ENCODE measurements around the gene PNMA8A. TPM values are rescaled to one million over a fixed set of nuclear protein-coding genes. Genes with fewer than 3 reads are reported as not detected.

Gene PNMA8A
- total and polyA plus RNA-seq, 7 donors, result 1.5 to 8.4 (median 5.3) TPM; not detected in 2

DNA sequence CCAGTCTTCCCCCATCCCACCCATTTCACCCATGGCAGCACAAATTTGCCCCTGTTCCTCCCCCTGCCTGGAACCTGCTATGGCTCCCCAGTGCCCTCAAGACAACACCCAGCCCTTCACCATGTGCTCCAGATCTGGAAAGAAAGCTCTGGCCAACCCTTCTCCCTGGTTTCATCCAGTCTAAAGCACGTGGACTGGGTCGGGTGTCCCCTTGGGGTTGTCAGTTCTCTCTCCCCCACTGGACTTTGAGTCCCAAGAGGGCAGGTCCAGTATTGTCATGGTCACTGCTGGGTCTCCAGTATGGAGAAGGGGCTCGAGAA, 43.9 kb upstream of the PNMA8A start:
- H3K36me3 ChIP-seq, result no peaks in the 10 kb centered on the region
- H3K27ac ChIP-seq, result no peak overlapping the region
- peaks cover 0 to 7% (median 2%) of the 10 kb centered on the region in 4 donors for H3K4me1 ChIP-seq
- WGBS, 2 donors, result 53 to 72% methylated on average over 3 of the region's 3 CpGs
- peaks cover 0 to 19% (median 0%) of the 10 kb centered on the region in 3 donors for H3K27me3 ChIP-seq
- intact Hi-C loops (cut with DNase I), result loop anchor here (10.0 kb wide), 1 partner anchor 230 kb away; no protein-coding TSS in a partner anchor
- no peak for TF ChIP-seq POLR2AphosphoS5 (IDR thresholded peaks at IDR 0.05)
- no peak for TF ChIP-seq POLR2A (IDR thresholded peaks at IDR 0.05)
- TF ChIP-seq, protein P1, sequence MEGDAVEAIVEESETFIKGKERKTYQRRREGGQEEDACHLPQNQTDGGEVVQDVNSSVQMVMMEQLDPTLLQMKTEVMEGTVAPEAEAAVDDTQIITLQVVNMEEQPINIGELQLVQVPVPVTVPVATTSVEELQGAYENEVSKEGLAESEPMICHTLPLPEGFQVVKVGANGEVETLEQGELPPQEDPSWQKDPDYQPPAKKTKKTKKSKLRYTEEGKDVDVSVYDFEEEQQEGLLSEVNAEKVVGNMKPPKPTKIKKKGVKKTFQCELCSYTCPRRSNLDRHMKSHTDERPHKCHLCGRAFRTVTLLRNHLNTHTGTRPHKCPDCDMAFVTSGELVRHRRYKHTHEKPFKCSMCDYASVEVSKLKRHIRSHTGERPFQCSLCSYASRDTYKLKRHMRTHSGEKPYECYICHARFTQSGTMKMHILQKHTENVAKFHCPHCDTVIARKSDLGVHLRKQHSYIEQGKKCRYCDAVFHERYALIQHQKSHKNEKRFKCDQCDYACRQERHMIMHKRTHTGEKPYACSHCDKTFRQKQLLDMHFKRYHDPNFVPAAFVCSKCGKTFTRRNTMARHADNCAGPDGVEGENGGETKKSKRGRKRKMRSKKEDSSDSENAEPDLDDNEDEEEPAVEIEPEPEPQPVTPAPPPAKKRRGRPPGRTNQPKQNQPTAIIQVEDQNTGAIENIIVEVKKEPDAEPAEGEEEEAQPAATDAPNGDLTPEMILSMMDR (IDR thresholded peaks at IDR 0.05), result no peak
- no peak for TF ChIP-seq EP300 (IDR thresholded peaks at IDR 0.05)
- no peak for DNase-seq
- no peak overlapping the region for H3K4me3 ChIP-seq
- no peaks in the 10 kb centered on the region for H3K9me3 ChIP-seq

DNA sequence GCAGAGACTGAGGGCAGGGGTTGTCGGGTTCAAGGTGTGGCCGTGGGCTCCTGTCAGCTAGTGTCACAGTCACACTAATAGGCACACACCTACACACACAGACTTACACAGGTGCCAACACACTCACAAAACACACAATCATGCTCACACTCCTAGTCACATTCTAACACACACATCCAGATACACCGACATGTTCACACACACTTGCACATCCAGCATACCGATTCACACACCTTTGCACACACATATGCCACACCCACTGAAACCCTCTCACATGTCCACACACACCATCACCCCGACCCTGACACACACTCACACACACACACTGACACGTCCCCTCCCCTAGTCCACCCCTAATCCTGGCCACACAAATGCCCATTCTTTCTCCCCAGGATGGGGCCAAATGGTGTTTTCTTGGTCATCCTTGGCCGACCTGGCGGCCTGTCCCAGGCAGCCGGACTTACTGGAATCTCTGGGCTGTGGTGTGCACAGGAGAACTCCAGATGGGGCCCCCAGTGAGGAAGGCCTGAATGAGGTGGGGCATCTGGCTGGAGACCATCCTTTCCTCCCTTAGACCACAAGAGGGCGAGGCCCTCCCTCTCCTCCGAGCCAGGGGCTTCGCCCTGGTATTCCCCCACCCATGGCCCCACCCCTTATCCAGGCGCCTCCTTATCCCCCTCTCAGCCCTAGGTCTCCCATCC, 43.4 kb upstream of the PNMA8A start:
- Histone ChIP-seq H3K36me3 (no peaks in the 10 kb centered on the region), H3K4me1 (peaks cover 0 to 7% (median 2%) of the 10 kb centered on the region in 4 donors), H3K27me3 (peaks cover 0 to 19% (median 0%) of the 10 kb centered on the region in 3 donors), H3K4me3 (no peak overlapping the region), H3K9me3 (no peaks in the 10 kb centered on the region), H3K27ac (no peak overlapping the region)
- no peak for DNase-seq
- WGBS, 2 donors, result 43 to 61% methylated on average over 13 of the region's 13 CpGs
- intact Hi-C loops (cut with DNase I), result loop anchor here (10.0 kb wide), 1 partner anchor 230 kb away; no protein-coding TSS in a partner anchor
- TF ChIP-seq EP300 (IDR thresholded peaks at IDR 0.05) (no peak), POLR2A (IDR thresholded peaks at IDR 0.05) (no peak), POLR2AphosphoS5 (IDR thresholded peaks at IDR 0.05) (no peak)
- TF ChIP-seq, protein P1 (IDR thresholded peaks at IDR 0.05), result no peak

DNA sequence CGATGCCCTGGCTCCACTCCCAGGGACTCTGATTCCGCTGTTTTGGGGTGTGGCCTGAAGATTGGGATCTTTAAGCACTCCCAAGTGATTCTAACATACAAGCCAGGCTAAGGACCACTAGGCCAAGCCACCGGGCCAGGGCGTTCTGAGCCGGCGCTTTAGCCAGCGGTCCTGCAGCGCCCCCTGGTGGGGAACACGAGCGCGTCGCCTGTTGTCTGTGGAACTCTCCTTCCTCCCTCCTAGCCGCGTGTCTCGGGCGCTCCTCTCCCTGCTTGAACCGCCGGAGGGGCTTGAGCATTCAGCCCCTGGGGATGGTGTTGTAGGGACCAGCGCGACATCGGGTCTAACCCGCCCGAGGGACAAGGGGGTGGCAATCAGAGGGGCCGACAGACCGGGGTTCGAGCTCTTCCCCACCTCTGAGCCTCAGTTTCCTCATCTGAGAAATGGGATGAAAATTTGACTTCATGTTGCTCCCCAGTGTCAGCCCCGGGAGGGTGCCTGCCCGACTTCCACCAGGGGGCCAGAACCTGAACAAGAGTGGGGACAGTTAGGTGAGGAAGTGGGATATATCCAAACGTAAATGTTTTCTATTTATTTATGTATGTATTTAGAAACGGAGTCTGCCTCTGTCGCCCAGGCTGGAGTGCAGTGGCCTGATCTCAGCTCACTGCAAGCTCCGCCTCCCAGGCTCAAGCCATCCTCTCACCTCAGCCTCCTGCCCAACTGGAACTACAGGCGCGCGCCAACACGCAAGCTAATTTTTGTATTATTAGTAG, 42.3 kb upstream of the PNMA8A start:
- Histone ChIP-seq H3K9me3 (no peaks in the 10 kb centered on the region), H3K4me1 (peaks cover 0 to 7% (median 2%) of the 10 kb centered on the region in 4 donors), H3K4me3 (no peak overlapping the region), H3K27me3 (peaks cover 0 to 19% (median 0%) of the 10 kb centered on the region in 3 donors), H3K27ac (no peak overlapping the region), H3K36me3 (no peaks in the 10 kb centered on the region)
- DNase-seq, result peak; percentile 88
- TF ChIP-seq EP300 (IDR thresholded peaks at IDR 0.05) (no peak), POLR2A (IDR thresholded peaks at IDR 0.05) (no peak), POLR2AphosphoS5 (IDR thresholded peaks at IDR 0.05) (no peak)
- TF ChIP-seq, protein P1 (IDR thresholded peaks at IDR 0.05), result peak; percentile 78 to 91 (median 80)
- WGBS, 2 donors, result 24 to 29% methylated on average over 36 of the region's 36 CpGs
- intact Hi-C loops (cut with DNase I), result loop anchor here (1.0 to 10.0 kb wide), 2 partner anchors 118 to 229 kb away; no protein-coding TSS in a partner anchor

DNA sequence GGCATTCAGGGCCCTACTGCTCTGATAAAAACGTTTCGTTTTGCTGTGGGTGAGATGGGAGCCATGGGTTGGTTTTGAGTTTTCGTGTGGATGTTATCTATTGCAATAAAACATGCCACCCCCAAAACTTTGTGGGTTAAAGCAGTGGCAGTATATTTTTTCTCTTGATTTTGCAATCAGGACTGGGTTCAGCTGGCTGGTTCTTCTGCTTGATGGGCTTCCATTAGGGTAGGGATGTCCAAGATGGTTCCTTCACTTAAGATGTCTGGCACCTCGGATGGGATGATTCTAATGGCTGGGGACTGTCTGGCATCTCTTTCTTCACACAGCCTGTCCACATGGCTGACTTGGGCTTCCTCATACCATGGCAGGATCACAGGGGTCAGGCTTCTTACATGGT, 39.9 kb upstream of the PNMA8A start:
- Histone ChIP-seq H3K27ac (no peak overlapping the region), H3K4me1 (peaks cover 0 to 7% (median 2%) of the 10 kb centered on the region in 4 donors), H3K36me3 (no peaks in the 10 kb centered on the region), H3K9me3 (no peaks in the 10 kb centered on the region), H3K4me3 (no peak overlapping the region), H3K27me3 (peaks cover 0 to 19% (median 0%) of the 10 kb centered on the region in 3 donors)
- TF ChIP-seq POLR2A (IDR thresholded peaks at IDR 0.05) (no peak), EP300 (IDR thresholded peaks at IDR 0.05) (no peak), POLR2AphosphoS5 (IDR thresholded peaks at IDR 0.05) (no peak)
- TF ChIP-seq, protein P1 (IDR thresholded peaks at IDR 0.05), result no peak
- 82 to 83% methylated on average over 4 of the region's 4 CpGs for WGBS, 2 donors
- intact Hi-C loops (cut with DNase I), result loop anchor here (10.0 kb wide), 1 partner anchor 226 kb away; no protein-coding TSS in a partner anchor
- no peak for DNase-seq

All from sigmoid colon (tissue), 7 donors.